HEK293 (cell line): Measurements from ENCODE around the gene MIA3.
A peak's percentile ranks its signal among the peaks of the same experiment; 100 is the strongest.
"Not testable (repeated sequence)": the region's sequence is repeated elsewhere in the genome, so short reads cannot be mapped to it uniquely, and the experiment has no call there.

Experiments
- CTCF ChIA-PET: fragments of 350-600 bp; formaldehyde crosslinking; extraction: SDS; loops from one replicate; lab custom pipeline; 2021; ENCODE audit warnings: antibody characterized with exemption; lab: Yijun Ruan, JAX
- POLR2A ChIA-PET: fragments of 300-600 bp; formaldehyde crosslinking; extraction: SDS; loops from one replicate; lab custom pipeline; 2020; ENCODE audit warnings: antibody characterized with exemption, inconsistent platforms; lab: Yijun Ruan, JAX
- H3K27ac ChIP-seq: fragments of 200-500 bp; sonication (Bioruptor generic); 2 replicates; pipeline ENCODE4 v1.5.1; 2014; ENCODE audit warnings: low read depth, low read length, control low read depth, inconsistent platforms; ENCODE audit errors: extremely low read depth
- H3K36me3 ChIP-seq, 2 experiments: fragments of 200-500 bp in 1 of 2; sonication (Bioruptor generic) in 1 of 2; 1 replicate in 1 of 2; 2 replicates in 1 of 2; pipeline ENCODE4 v1.5.1; 2014 to 2017; ENCODE audit warnings: inconsistent platforms in 2 of 2, low read length in 2 of 2; ENCODE audit not compliant: control insufficient read depth in 2 of 2, insufficient read depth in 1 of 2
- H3K4me1 ChIP-seq: fragments of 200-500 bp; sonication (Bioruptor generic); 2 replicates; pipeline ENCODE4 v1.5.1; 2014; ENCODE audit warnings: mild to moderate bottlenecking, low read length, inconsistent platforms; ENCODE audit not compliant: control insufficient read depth, insufficient read depth
- H3K4me3 ChIP-seq: 2 replicates; pipeline ENCODE4 v1.5.1; 2011; ENCODE audit warnings: low read depth, mild to moderate bottlenecking, control low read depth, low read length, moderate library complexity
- H3K9me3 ChIP-seq: fragments of 200-500 bp; sonication (Bioruptor generic); 2 replicates; pipeline ENCODE4 v1.5.1; 2014; ENCODE audit warnings: low read depth, low read length, inconsistent platforms; ENCODE audit not compliant: control insufficient read depth, insufficient read depth
- HOXD13 ChIP-seq: sonication (generic); formaldehyde crosslinking; IDR thresholded peaks from 2 replicates; pipeline ENCODE4 v1.8.0; 2022; ENCODE audit warnings: missing genetic modification reagents, borderline replicate concordance
- OVOL3 ChIP-seq: fragments of 450-650 bp; formaldehyde crosslinking; IDR thresholded peaks from 2 replicates; pipeline ENCODE4 v1.5.1; 2016; ENCODE audit warnings: missing biosample characterization, missing genetic modification characterization
- PRDM1 ChIP-seq: fragments of 450-650 bp; formaldehyde crosslinking; IDR thresholded peaks from 2 replicates; pipeline ENCODE4; 2016; ENCODE audit warnings: missing biosample characterization, missing genetic modification characterization
- ZBTB21 ChIP-seq: fragments of 450-650 bp; formaldehyde crosslinking; IDR thresholded peaks from 2 replicates; pipeline ENCODE4 v1.5.1; 2017; ENCODE audit warnings: missing biosample characterization, missing genetic modification characterization
- ZFP3 ChIP-seq: fragments of 450-650 bp; formaldehyde crosslinking; IDR thresholded peaks from 2 replicates; pipeline ENCODE4 v1.5.1; 2016; ENCODE audit warnings: low read depth, missing biosample characterization, missing genetic modification characterization
- ZNF10 ChIP-seq: fragments of 450-650 bp; formaldehyde crosslinking; IDR thresholded peaks from 2 replicates; pipeline ENCODE4 v1.5.1; 2017; ENCODE audit warnings: missing biosample characterization, missing genetic modification characterization
- ZNF112 ChIP-seq: fragments of 450-650 bp; formaldehyde crosslinking; IDR thresholded peaks from 2 replicates; pipeline ENCODE4 v1.5.0; 2017; ENCODE audit warnings: missing biosample characterization, missing genetic modification characterization
- ZNF221 ChIP-seq: fragments of 450-650 bp; formaldehyde crosslinking; IDR thresholded peaks from 2 replicates; pipeline ENCODE4 v1.5.1; 2017; ENCODE audit warnings: missing biosample characterization, missing genetic modification characterization, borderline replicate concordance
- ZNF548 ChIP-seq: fragments of 450-650 bp; formaldehyde crosslinking; IDR thresholded peaks from 2 replicates; pipeline ENCODE4 v1.5.1; 2016; ENCODE audit warnings: missing biosample characterization, missing genetic modification characterization
- ZNF664 ChIP-seq: fragments of 450-650 bp; formaldehyde crosslinking; IDR thresholded peaks from 2 replicates; pipeline ENCODE4 v1.5.1; 2016; ENCODE audit warnings: missing biosample characterization, missing genetic modification characterization
- ZNF785 ChIP-seq: fragments of 450-650 bp; formaldehyde crosslinking; IDR thresholded peaks from 2 replicates; pipeline ENCODE4 v1.5.1; 2016; ENCODE audit warnings: missing biosample characterization, missing genetic modification characterization
- TF ChIP-seq, protein P1 (sequence below): fragments of 450-650 bp; formaldehyde crosslinking; IDR thresholded peaks from 2 replicates; pipeline ENCODE4 v1.5.1; 2016; ENCODE audit warnings: missing biosample characterization, missing genetic modification characterization
- TF ChIP-seq, protein P2 (sequence below): fragments of 450-650 bp; formaldehyde crosslinking; IDR thresholded peaks from 2 replicates; pipeline ENCODE4 v1.5.1; 2016; ENCODE audit warnings: missing biosample characterization, missing genetic modification characterization
- TF ChIP-seq, protein P3 (sequence below): fragments of 450-650 bp; formaldehyde crosslinking; IDR thresholded peaks from 2 replicates; pipeline ENCODE4 v1.5.1; 2017; ENCODE audit warnings: missing biosample characterization, missing genetic modification characterization

Gene MIA3

DNA sequence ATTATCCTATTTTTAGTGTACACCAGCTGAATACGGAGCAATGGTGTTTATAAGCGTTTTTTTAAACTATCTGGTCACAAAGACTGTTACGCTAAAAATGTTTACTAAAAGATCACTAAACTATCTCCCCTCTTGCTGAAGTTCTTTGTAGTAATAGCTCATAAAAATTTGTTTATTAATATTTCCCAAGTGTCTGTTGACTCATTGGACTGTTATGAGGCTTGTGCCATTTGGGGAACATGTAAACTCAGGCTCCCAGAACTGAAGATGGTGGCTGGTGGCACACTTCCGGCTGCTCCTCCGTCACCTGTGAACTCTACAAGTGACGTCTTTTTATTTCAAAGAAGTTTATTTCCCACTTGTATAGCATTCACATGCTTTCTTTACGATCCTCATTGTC, 48.1 kb downstream of the MIA3 start:
- ChIA-PET POLR2A (no interaction called here), CTCF (no interaction called here)
- TF ChIP-seq ZNF548 (tag by site-specific recombination): no peak
- no peak for TF ChIP-seq HOXD13 (CRISPR knock-in tag)
- TF ChIP-seq, protein P1, sequence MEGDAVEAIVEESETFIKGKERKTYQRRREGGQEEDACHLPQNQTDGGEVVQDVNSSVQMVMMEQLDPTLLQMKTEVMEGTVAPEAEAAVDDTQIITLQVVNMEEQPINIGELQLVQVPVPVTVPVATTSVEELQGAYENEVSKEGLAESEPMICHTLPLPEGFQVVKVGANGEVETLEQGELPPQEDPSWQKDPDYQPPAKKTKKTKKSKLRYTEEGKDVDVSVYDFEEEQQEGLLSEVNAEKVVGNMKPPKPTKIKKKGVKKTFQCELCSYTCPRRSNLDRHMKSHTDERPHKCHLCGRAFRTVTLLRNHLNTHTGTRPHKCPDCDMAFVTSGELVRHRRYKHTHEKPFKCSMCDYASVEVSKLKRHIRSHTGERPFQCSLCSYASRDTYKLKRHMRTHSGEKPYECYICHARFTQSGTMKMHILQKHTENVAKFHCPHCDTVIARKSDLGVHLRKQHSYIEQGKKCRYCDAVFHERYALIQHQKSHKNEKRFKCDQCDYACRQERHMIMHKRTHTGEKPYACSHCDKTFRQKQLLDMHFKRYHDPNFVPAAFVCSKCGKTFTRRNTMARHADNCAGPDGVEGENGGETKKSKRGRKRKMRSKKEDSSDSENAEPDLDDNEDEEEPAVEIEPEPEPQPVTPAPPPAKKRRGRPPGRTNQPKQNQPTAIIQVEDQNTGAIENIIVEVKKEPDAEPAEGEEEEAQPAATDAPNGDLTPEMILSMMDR (tag by site-specific recombination): no peak
- no peak for TF ChIP-seq ZBTB21
- TF ChIP-seq, protein P2, sequence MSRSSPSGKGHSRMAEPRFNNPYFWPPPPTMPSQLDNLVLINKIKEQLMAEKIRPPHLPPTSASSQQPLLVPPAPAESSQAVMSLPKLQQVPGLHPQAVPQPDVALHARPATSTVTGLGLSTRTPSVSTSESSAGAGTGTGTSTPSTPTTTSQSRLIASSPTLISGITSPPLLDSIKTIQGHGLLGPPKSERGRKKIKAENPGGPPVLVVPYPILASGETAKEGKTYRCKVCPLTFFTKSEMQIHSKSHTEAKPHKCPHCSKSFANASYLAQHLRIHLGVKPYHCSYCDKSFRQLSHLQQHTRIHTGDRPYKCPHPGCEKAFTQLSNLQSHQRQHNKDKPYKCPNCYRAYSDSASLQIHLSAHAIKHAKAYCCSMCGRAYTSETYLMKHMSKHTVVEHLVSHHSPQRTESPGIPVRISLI: no peak
- no peak for TF ChIP-seq ZNF10 (tag by site-specific recombination)
- no peak for TF ChIP-seq ZNF785 (tag by site-specific recombination)
- TF ChIP-seq ZNF664 (tag by site-specific recombination): peak; percentile 17; the same call in 1 of the 2 replicates
- no peak for TF ChIP-seq OVOL3 (tag by site-specific recombination)
- Histone ChIP-seq H3K4me1 (no peaks in the 10 kb centered on the region), H3K36me3 (peaks cover 48 to 79% of the 10 kb centered on the region in 2 experiments), H3K4me3 (no peak overlapping the region), H3K27ac (no peak overlapping the region), H3K9me3 (no peaks in the 10 kb centered on the region)

DNA sequence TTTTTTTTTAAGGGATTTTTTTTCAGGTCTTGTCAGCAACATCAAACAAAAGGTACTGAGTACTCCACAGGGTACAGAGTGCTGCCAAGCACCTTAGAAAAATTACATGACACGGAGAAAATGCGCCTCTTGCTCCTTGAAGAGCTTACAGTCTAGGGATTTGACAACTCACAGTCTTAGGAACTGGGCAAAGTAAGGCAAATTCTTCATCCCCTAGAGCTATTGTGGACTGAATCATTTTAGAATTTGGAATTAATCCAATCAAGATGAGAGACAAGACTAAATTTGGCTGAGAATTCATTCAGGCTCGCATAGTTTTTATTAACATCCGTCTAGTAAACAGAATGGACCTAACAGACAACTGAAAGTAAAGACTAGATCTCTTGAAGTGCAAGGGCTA, 50.3 kb downstream of the MIA3 start:
- H3K36me3 ChIP-seq: peaks cover 35 to 72% of the 10 kb centered on the region in 2 experiments
- CTCF ChIA-PET, H3K9me3 ChIP-seq, H3K4me1 ChIP-seq, H3K4me3 ChIP-seq, H3K27ac ChIP-seq, POLR2A ChIA-PET: not testable (repeated sequence)

DNA sequence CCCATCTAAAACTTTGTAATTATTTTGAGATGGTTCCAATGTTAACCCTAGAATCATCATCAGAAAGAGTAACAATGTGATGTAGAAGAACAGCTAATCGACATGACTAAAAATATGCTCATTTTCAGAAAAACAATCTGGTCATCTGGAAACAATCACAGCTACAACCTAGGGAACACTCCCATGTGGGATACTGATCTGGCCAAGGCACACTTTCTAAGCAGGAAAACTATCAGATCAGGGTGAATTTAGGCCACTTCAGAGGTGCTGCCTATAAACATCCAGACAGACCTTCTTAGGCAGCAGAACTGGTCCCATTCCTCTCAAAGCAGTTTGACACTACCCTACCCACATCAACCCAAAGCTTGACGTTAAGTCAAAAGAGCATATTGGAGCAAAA, 51.2 kb downstream of the MIA3 start:
- H3K9me3 ChIP-seq, POLR2A ChIA-PET, CTCF ChIA-PET, H3K4me1 ChIP-seq, H3K4me3 ChIP-seq, H3K27ac ChIP-seq: not testable (repeated sequence)
- H3K36me3 ChIP-seq: peaks cover 29 to 66% of the 10 kb centered on the region in 2 experiments

DNA sequence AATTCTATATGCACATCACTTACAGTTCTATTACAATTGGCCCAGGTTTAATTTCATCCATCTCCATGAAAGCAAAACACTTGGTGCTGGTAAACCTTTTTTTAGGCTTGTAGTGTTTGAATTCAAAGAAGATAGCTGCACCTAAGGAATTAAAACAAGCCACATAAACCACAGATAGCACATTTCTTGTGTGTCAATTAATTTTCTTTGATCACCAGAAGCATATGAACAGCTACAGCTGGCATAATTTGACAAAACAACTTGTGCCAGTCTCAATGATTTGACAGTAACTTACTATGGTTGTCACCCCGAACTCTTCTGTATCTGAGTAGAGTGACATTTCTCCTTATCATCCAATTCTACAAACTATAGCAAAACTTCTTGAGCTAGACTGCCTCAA, 52.2 kb downstream of the MIA3 start:
- H3K4me1 ChIP-seq: no peaks in the 10 kb centered on the region
- H3K9me3 ChIP-seq: no peaks in the 10 kb centered on the region
- CTCF ChIA-PET: no interaction called here
- H3K4me3 ChIP-seq: no peak overlapping the region
- POLR2A ChIA-PET: no interaction called here
- H3K27ac ChIP-seq: no peak overlapping the region
- peaks cover 19 to 61% of the 10 kb centered on the region in 2 experiments for H3K36me3 ChIP-seq
- TF ChIP-seq ZNF221 (tag by site-specific recombination) (no peak), ZFP3 (tag by site-specific recombination) (no peak), ZNF112 (no peak), PRDM1 (tag by site-specific recombination) (no peak)
- TF ChIP-seq, protein P3, sequence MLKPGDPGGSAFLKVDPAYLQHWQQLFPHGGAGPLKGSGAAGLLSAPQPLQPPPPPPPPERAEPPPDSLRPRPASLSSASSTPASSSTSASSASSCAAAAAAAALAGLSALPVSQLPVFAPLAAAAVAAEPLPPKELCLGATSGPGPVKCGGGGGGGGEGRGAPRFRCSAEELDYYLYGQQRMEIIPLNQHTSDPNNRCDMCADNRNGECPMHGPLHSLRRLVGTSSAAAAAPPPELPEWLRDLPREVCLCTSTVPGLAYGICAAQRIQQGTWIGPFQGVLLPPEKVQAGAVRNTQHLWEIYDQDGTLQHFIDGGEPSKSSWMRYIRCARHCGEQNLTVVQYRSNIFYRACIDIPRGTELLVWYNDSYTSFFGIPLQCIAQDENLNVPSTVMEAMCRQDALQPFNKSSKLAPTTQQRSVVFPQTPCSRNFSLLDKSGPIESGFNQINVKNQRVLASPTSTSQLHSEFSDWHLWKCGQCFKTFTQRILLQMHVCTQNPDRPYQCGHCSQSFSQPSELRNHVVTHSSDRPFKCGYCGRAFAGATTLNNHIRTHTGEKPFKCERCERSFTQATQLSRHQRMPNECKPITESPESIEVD (tag by site-specific recombination): no peak
- TF ChIP-seq, all 188 proteins: peak for 0
